GM23338 (cell line): ENCODE data around the gene NPC1L1. TPM values are rescaled to one million over a fixed set of nuclear protein-coding genes. Genes with fewer than 3 reads are reported as not detected.

ENCODE experiments used
- ATAC-seq: fragments of 200-7000 bp; cut with Tn5 transposase; 3 replicates; pipeline ENCODE4 v1.9.1; 2020
- DNase-seq: peaks from one replicate; pipeline ENCODE4 v3.0.0-alpha.2; 2015; ENCODE audit warnings: low spot score
- H2AFZ ChIP-seq: fragments of 200-600 bp; sonication (generic); 2 replicates; pipeline ENCODE4 v1.8.0; 2016; ENCODE audit warnings: antibody characterized with exemption, mild to moderate bottlenecking, moderate library complexity
- H3F3A ChIP-seq: fragments of 200-600 bp; sonication (generic); replicated peaks from 2 replicates; pipeline ENCODE4 v1.8.0; 2017; ENCODE audit warnings: antibody characterized with exemption, mixed run types, low read depth
- H3K27ac ChIP-seq: fragments of 200-600 bp; sonication (generic); 2 replicates; pipeline ENCODE4 v1.6.1; 2016; ENCODE audit warnings: low read depth
- H3K27me3 ChIP-seq: fragments of 200-600 bp; sonication (generic); 2 replicates; pipeline ENCODE4 v1.8.0; 2016; ENCODE audit warnings: mild to moderate bottlenecking, mixed run types, moderate library complexity; ENCODE audit not compliant: insufficient read depth
- H3K36me3 ChIP-seq: fragments of 200-600 bp; sonication (generic); 2 replicates; pipeline ENCODE4 v1.8.0; 2016; ENCODE audit warnings: mild to moderate bottlenecking; ENCODE audit not compliant: insufficient read depth
- H3K4me1 ChIP-seq: fragments of 200-600 bp; sonication (generic); 2 replicates; pipeline ENCODE4 v1.8.0; 2016; ENCODE audit warnings: mild to moderate bottlenecking, moderate library complexity; ENCODE audit not compliant: insufficient read depth
- H3K4me2 ChIP-seq: fragments of 200-600 bp; sonication (generic); 2 replicates; pipeline ENCODE4 v1.7.1; 2017; ENCODE audit warnings: mixed run types
- H3K4me3 ChIP-seq: fragments of 200-600 bp; sonication (generic); 2 replicates; pipeline ENCODE4 v1.6.1; 2016; ENCODE audit warnings: mixed run types
- H3K79me2 ChIP-seq: fragments of 200-600 bp; sonication (generic); replicated peaks from 2 replicates; pipeline ENCODE4 v1.8.0; 2017; ENCODE audit warnings: mild to moderate bottlenecking; ENCODE audit not compliant: insufficient read depth
- H3K9me2 ChIP-seq: fragments of 200-600 bp; sonication (generic); 2 replicates; pipeline ENCODE4 v1.8.0; 2017; ENCODE audit not compliant: insufficient read depth
- H4K20me1 ChIP-seq: fragments of 200-600 bp; sonication (generic); replicated peaks from 2 replicates; pipeline ENCODE4 v1.8.0; 2017; ENCODE audit warnings: mild to moderate bottlenecking; ENCODE audit not compliant: insufficient read depth
- H3K27ac Mint-ChIP-seq: 2 replicates; pipeline ENCODE4 v1.8.0; 2020; ENCODE audit warnings: inconsistent platforms, mild to moderate bottlenecking, moderate library complexity, mixed read lengths
- H3K27me3 Mint-ChIP-seq: 3 replicates; pipeline ENCODE4 v1.8.0; 2022; ENCODE audit warnings: low read depth, mild to moderate bottlenecking, moderate library complexity, mixed read lengths, inconsistent platforms; ENCODE audit not compliant: insufficient read depth, poor library complexity
- H3K36me3 Mint-ChIP-seq: 3 replicates; pipeline ENCODE4 v1.8.0; 2021; ENCODE audit warnings: low read depth, mild to moderate bottlenecking, inconsistent platforms, moderate library complexity, mixed read lengths
- H3K4me1 Mint-ChIP-seq: 3 replicates; pipeline ENCODE4 v1.8.0; 2020; ENCODE audit warnings: mild to moderate bottlenecking, inconsistent platforms, mixed read lengths
- H3K4me3 Mint-ChIP-seq: 3 replicates; pipeline ENCODE4 v1.8.0; 2021; ENCODE audit warnings: moderate library complexity, mild to moderate bottlenecking, inconsistent platforms, mixed read lengths
- H3K9me3 Mint-ChIP-seq: 3 replicates; pipeline ENCODE4 v1.8.0; 2020; ENCODE audit warnings: moderate library complexity, mild to moderate bottlenecking, inconsistent platforms, mixed read lengths
- CREB1 ChIP-seq: fragments of 250-450 bp; sonication (Bioruptor Pico); IDR thresholded peaks from 2 replicates; pipeline ENCODE4 v1.5.0; 2020; ENCODE audit warnings: low read depth, mild to moderate bottlenecking, moderate library complexity
- EZH2 ChIP-seq: fragments of 200-600 bp; sonication (generic); IDR thresholded peaks from one replicate; pipeline ENCODE4 v1.8.0; 2017; ENCODE audit warnings: antibody characterized with exemption, mild to moderate bottlenecking, low read depth; ENCODE audit not compliant: unreplicated experiment
- EZH2phosphoT487 ChIP-seq: fragments of 200-600 bp; sonication (generic); IDR thresholded peaks from one replicate; pipeline ENCODE4 v1.8.1; 2018; ENCODE audit warnings: antibody characterized with exemption; ENCODE audit not compliant: unreplicated experiment
- JUNB ChIP-seq: IDR thresholded peaks from one replicate; pipeline ENCODE4 v1.6.1; 2016; ENCODE audit warnings: antibody characterized with exemption; ENCODE audit not compliant: unreplicated experiment
- NANOG ChIP-seq: IDR thresholded peaks from 2 replicates; pipeline ENCODE4 v1.6.1; 2016; ENCODE audit warnings: antibody characterized with exemption, borderline replicate concordance
- POLR2AphosphoS5 ChIP-seq: IDR thresholded peaks from 2 replicates; pipeline ENCODE4 v1.6.1; 2016; ENCODE audit warnings: antibody characterized with exemption, low read depth
- STAT1 ChIP-seq: IDR thresholded peaks from one replicate; pipeline ENCODE4 v1.6.1; 2016; ENCODE audit warnings: antibody characterized with exemption; ENCODE audit not compliant: unreplicated experiment
- ZNF114 ChIP-seq: fragments of 250-450 bp; sonication (Bioruptor Pico); IDR thresholded peaks from 2 replicates; pipeline ENCODE4 v1.5.0; 2020; ENCODE audit warnings: mild to moderate bottlenecking, moderate library complexity
- ZNF331 ChIP-seq: fragments of 250-450 bp; sonication (Bioruptor Pico); IDR thresholded peaks from 2 replicates; pipeline ENCODE4 v1.5.0; 2020; ENCODE audit warnings: low read depth, mild to moderate bottlenecking, moderate library complexity
- polyA plus RNA-seq: library from polyadenylated mRNA; unstranded; fragments of >200 nt; fragmentation: Nextera tagmentation; extraction: Ambion mirVana; gene quantifications from 2 replicates; pipeline ENCODE4 v1.2.1, GENCODE V29; 2016
- total RNA-seq: library from RNA; depleted of rRNA; stranded (reverse); fragments of >200 nt; shearing (Covaris generic); gene quantifications from 2 replicates; pipeline ENCODE4 v1.2.3, GENCODE V29; 2014
- TF ChIP-seq, protein P1 (sequence below): IDR thresholded peaks from one replicate; pipeline ENCODE4 v1.6.1; 2018; ENCODE audit warnings: antibody characterized with exemption; ENCODE audit not compliant: unreplicated experiment
- TF ChIP-seq, protein P2 (sequence below): fragments of 250-450 bp; sonication (Bioruptor Pico); IDR thresholded peaks from 2 replicates; pipeline ENCODE4 v1.5.0; 2020; ENCODE audit warnings: mild to moderate bottlenecking, moderate library complexity
- TF ChIP-seq, protein P3 (sequence below), 2 experiments: fragments of 200-600 bp in 1 of 2; sonication (generic) in 1 of 2; conservative IDR thresholded peaks; 2 replicates each; pipeline versions ENCODE4 v1.5.1 to v1.6.1; 2016 to 2017; ENCODE audit warnings: antibody characterized with exemption in 2 of 2, low read depth in 2 of 2, mild to moderate bottlenecking in 2 of 2, moderate library complexity in 1 of 2
- TF ChIP-seq, protein P4 (sequence below): IDR thresholded peaks from 2 replicates; pipeline ENCODE4 v1.6.1; 2016; ENCODE audit warnings: antibody characterized with exemption

Gene NPC1L1
- total and polyA plus RNA-seq, 2 experiments from 2014 or later, result 0.03 TPM; not detected in 1

GRCh38 chr7:44519546-44519945 is 21.6 kb downstream of the NPC1L1 start:
- DNase-seq (no peak), ATAC-seq (no peak)
- no peaks in the 10 kb centered on the region for H3K9me2 ChIP-seq
- no peaks in the 10 kb centered on the region for H3K4me1 Mint-ChIP-seq
- no peaks in the 10 kb centered on the region for H3K36me3 ChIP-seq
- H3K27me3 ChIP-seq, result no peaks in the 10 kb centered on the region
- H3K4me3 ChIP-seq, result no peak overlapping the region
- H3K4me1 ChIP-seq, result no peaks in the 10 kb centered on the region
- H4K20me1 ChIP-seq, result no peaks in the 10 kb centered on the region
- H3K4me3 Mint-ChIP-seq, result no peak overlapping the region
- peaks cover 4% of the 10 kb centered on the region; the same call in 2 of the 3 replicates for H3K9me3 Mint-ChIP-seq
- no peaks in the 10 kb centered on the region for H3F3A ChIP-seq
- no peaks in the 10 kb centered on the region for H3K27me3 Mint-ChIP-seq
- H2AFZ ChIP-seq, result no peak overlapping the region
- H3K4me2 ChIP-seq, result no peak overlapping the region
- H3K36me3 Mint-ChIP-seq, result no peaks in the 10 kb centered on the region
- no peak overlapping the region for H3K27ac Mint-ChIP-seq
- H3K79me2 ChIP-seq, result no peaks in the 10 kb centered on the region
- TF ChIP-seq JUNB (no peak), POLR2AphosphoS5 (no peak), STAT1 (no peak), CREB1 (CRISPR knock-in tag) (no peak), ZNF114 (CRISPR knock-in tag) (no peak), EZH2 (no peak), EZH2phosphoT487 (no peak), NANOG (no peak), ZNF331 (no peak)
- TF ChIP-seq, protein P1, sequence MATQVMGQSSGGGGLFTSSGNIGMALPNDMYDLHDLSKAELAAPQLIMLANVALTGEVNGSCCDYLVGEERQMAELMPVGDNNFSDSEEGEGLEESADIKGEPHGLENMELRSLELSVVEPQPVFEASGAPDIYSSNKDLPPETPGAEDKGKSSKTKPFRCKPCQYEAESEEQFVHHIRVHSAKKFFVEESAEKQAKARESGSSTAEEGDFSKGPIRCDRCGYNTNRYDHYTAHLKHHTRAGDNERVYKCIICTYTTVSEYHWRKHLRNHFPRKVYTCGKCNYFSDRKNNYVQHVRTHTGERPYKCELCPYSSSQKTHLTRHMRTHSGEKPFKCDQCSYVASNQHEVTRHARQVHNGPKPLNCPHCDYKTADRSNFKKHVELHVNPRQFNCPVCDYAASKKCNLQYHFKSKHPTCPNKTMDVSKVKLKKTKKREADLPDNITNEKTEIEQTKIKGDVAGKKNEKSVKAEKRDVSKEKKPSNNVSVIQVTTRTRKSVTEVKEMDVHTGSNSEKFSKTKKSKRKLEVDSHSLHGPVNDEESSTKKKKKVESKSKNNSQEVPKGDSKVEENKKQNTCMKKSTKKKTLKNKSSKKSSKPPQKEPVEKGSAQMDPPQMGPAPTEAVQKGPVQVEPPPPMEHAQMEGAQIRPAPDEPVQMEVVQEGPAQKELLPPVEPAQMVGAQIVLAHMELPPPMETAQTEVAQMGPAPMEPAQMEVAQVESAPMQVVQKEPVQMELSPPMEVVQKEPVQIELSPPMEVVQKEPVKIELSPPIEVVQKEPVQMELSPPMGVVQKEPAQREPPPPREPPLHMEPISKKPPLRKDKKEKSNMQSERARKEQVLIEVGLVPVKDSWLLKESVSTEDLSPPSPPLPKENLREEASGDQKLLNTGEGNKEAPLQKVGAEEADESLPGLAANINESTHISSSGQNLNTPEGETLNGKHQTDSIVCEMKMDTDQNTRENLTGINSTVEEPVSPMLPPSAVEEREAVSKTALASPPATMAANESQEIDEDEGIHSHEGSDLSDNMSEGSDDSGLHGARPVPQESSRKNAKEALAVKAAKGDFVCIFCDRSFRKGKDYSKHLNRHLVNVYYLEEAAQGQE, result no peak
- TF ChIP-seq, protein P2, sequence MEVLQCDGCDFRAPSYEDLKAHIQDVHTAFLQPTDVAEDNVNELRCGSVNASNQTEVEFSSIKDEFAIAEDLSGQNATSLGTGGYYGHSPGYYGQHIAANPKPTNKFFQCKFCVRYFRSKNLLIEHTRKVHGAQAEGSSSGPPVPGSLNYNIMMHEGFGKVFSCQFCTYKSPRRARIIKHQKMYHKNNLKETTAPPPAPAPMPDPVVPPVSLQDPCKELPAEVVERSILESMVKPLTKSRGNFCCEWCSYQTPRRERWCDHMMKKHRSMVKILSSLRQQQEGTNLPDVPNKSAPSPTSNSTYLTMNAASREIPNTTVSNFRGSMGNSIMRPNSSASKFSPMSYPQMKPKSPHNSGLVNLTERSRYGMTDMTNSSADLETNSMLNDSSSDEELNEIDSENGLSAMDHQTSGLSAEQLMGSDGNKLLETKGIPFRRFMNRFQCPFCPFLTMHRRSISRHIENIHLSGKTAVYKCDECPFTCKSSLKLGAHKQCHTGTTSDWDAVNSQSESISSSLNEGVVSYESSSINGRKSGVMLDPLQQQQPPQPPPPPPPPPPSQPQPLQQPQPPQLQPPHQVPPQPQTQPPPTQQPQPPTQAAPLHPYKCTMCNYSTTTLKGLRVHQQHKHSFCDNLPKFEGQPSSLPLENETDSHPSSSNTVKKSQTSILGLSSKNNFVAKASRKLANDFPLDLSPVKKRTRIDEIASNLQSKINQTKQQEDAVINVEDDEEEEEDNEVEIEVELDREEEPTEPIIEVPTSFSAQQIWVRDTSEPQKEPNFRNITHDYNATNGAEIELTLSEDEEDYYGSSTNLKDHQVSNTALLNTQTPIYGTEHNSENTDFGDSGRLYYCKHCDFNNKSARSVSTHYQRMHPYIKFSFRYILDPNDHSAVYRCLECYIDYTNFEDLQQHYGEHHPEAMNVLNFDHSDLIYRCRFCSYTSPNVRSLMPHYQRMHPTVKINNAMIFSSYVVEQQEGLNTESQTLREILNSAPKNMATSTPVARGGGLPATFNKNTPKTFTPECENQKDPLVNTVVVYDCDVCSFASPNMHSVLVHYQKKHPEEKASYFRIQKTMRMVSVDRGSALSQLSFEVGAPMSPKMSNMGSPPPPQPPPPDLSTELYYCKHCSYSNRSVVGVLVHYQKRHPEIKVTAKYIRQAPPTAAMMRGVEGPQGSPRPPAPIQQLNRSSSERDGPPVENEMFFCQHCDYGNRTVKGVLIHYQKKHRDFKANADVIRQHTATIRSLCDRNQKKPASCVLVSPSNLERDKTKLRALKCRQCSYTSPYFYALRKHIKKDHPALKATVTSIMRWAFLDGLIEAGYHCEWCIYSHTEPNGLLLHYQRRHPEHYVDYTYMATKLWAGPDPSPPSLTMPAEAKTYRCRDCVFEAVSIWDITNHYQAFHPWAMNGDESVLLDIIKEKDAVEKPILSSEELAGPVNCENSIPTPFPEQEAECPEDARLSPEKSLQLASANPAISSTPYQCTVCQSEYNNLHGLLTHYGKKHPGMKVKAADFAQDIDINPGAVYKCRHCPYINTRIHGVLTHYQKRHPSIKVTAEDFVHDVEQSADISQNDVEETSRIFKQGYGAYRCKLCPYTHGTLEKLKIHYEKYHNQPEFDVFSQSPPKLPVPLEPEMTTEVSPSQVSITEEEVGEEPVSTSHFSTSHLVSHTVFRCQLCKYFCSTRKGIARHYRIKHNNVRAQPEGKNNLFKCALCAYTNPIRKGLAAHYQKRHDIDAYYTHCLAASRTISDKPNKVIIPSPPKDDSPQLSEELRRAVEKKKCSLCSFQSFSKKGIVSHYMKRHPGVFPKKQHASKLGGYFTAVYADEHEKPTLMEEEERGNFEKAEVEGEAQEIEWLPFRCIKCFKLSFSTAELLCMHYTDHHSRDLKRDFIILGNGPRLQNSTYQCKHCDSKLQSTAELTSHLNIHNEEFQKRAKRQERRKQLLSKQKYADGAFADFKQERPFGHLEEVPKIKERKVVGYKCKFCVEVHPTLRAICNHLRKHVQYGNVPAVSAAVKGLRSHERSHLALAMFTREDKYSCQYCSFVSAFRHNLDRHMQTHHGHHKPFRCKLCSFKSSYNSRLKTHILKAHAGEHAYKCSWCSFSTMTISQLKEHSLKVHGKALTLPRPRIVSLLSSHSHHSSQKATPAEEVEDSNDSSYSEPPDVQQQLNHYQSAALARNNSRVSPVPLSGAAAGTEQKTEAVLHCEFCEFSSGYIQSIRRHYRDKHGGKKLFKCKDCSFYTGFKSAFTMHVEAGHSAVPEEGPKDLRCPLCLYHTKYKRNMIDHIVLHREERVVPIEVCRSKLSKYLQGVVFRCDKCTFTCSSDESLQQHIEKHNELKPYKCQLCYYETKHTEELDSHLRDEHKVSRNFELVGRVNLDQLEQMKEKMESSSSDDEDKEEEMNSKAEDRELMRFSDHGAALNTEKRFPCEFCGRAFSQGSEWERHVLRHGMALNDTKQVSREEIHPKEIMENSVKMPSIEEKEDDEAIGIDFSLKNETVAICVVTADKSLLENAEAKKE, result no peak
- TF ChIP-seq, protein P3, sequence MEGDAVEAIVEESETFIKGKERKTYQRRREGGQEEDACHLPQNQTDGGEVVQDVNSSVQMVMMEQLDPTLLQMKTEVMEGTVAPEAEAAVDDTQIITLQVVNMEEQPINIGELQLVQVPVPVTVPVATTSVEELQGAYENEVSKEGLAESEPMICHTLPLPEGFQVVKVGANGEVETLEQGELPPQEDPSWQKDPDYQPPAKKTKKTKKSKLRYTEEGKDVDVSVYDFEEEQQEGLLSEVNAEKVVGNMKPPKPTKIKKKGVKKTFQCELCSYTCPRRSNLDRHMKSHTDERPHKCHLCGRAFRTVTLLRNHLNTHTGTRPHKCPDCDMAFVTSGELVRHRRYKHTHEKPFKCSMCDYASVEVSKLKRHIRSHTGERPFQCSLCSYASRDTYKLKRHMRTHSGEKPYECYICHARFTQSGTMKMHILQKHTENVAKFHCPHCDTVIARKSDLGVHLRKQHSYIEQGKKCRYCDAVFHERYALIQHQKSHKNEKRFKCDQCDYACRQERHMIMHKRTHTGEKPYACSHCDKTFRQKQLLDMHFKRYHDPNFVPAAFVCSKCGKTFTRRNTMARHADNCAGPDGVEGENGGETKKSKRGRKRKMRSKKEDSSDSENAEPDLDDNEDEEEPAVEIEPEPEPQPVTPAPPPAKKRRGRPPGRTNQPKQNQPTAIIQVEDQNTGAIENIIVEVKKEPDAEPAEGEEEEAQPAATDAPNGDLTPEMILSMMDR (conservative IDR thresholded peaks at IDR 0.05; ENCODE audit: low read depth in 2 of 2), result no peak
- TF ChIP-seq, protein P4, sequence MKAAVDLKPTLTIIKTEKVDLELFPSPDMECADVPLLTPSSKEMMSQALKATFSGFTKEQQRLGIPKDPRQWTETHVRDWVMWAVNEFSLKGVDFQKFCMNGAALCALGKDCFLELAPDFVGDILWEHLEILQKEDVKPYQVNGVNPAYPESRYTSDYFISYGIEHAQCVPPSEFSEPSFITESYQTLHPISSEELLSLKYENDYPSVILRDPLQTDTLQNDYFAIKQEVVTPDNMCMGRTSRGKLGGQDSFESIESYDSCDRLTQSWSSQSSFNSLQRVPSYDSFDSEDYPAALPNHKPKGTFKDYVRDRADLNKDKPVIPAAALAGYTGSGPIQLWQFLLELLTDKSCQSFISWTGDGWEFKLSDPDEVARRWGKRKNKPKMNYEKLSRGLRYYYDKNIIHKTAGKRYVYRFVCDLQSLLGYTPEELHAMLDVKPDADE, result no peak
- no peak overlapping the region for H3K27ac ChIP-seq
